ENCODE results near the gene MARCHF5.

- no peak for TF ChIP-seq CTCF (IDR thresholded peaks at IDR 0.05)
- no peak for TF ChIP-seq ZFX (IDR thresholded peaks at IDR 0.05; ENCODE audit: borderline replicate concordance)
Observed at GRCh38 chr10:92242910-92243671, 47.9 kb upstream of the MARCHF5 start.

Data from 22Rv1 (cell line).